HEK293T (cell line): ENCODE measurements around the gene MPEG1.

Experiments used
- CTCF ChIA-PET: fragments of 350-600 bp; formaldehyde crosslinking; extraction: SDS; loops from one replicate; lab custom pipeline; 2021; ENCODE audit warnings: antibody characterized with exemption, inconsistent platforms; lab: Yijun Ruan, JAX
- POLR2A ChIA-PET: fragments of 350-600 bp; formaldehyde crosslinking; extraction: SDS; loops from one replicate; lab custom pipeline; 2020; ENCODE audit warnings: antibody characterized with exemption, inconsistent platforms; lab: Yijun Ruan, JAX
- DNase-seq: peaks from one replicate; pipeline ENCODE4 v3.0.0; 2012; ENCODE audit warnings: mixed read lengths; ENCODE audit errors: extremely low spot score
- ARNT ChIP-seq: fragments of 450-650 bp; IDR thresholded peaks from 2 replicates; pipeline ENCODE4 v1.6.1; 2017; ENCODE audit warnings: mild to moderate bottlenecking
- BHLHE40 ChIP-seq: fragments of 450-650 bp; IDR thresholded peaks from 2 replicates; pipeline ENCODE4 v1.6.1; 2016; ENCODE audit warnings: mild to moderate bottlenecking, moderate library complexity, borderline replicate concordance
- CTBP1 ChIP-seq: fragments of 450-650 bp; IDR thresholded peaks from 2 replicates; pipeline ENCODE4 v1.6.1; 2016; ENCODE audit warnings: borderline replicate concordance
- ELF4 ChIP-seq: fragments of 450-650 bp; IDR thresholded peaks from 2 replicates; pipeline ENCODE4 v1.6.1; 2017; ENCODE audit warnings: antibody characterized with exemption
- FOXA1 ChIP-seq: fragments of 450-650 bp; IDR thresholded peaks from 2 replicates; pipeline ENCODE4 v1.6.1; 2016; ENCODE audit warnings: mild to moderate bottlenecking
- FOXK2 ChIP-seq: fragments of 450-650 bp; IDR thresholded peaks from 2 replicates; pipeline ENCODE4 v1.6.1; 2016; ENCODE audit warnings: mild to moderate bottlenecking
- FOXM1 ChIP-seq: fragments of 450-650 bp; IDR thresholded peaks from 2 replicates; pipeline ENCODE4 v1.6.1; 2017; ENCODE audit warnings: mild to moderate bottlenecking, borderline replicate concordance
- HDGF ChIP-seq: fragments of 450-650 bp; IDR thresholded peaks from 2 replicates; pipeline ENCODE4 v1.6.1; 2017; ENCODE audit warnings: antibody characterized with exemption, borderline replicate concordance
- L3MBTL2 ChIP-seq: fragments of 450-650 bp; conservative IDR thresholded peaks from 2 replicates; pipeline ENCODE4 v1.6.1; 2016; ENCODE audit warnings: mild to moderate bottlenecking
- LEF1 ChIP-seq: fragments of 450-650 bp; IDR thresholded peaks from 2 replicates; pipeline ENCODE4 v1.6.1; 2017; ENCODE audit warnings: mild to moderate bottlenecking, borderline replicate concordance
- NFRKB ChIP-seq: fragments of 450-650 bp; IDR thresholded peaks from 2 replicates; pipeline ENCODE4 v1.6.1; 2016; ENCODE audit warnings: mild to moderate bottlenecking, moderate library complexity
- SP1 ChIP-seq: fragments of 450-650 bp; IDR thresholded peaks from 2 replicates; pipeline ENCODE4 v1.6.1; 2017
- SUZ12 ChIP-seq: fragments of 450-650 bp; IDR thresholded peaks from 2 replicates; pipeline ENCODE4 v1.6.1; 2016; ENCODE audit warnings: mild to moderate bottlenecking
- TARDBP ChIP-seq: fragments of 450-650 bp; IDR thresholded peaks from 2 replicates; pipeline ENCODE4 v1.6.1; 2016
- ZNF384 ChIP-seq: fragments of 450-650 bp; IDR thresholded peaks from 2 replicates; pipeline ENCODE4 v1.6.1; 2016
- TF ChIP-seq, protein P1 (sequence below): fragments of 450-650 bp; IDR thresholded peaks from 2 replicates; pipeline ENCODE4 v1.6.1; 2016

Gene MPEG1

DNA sequence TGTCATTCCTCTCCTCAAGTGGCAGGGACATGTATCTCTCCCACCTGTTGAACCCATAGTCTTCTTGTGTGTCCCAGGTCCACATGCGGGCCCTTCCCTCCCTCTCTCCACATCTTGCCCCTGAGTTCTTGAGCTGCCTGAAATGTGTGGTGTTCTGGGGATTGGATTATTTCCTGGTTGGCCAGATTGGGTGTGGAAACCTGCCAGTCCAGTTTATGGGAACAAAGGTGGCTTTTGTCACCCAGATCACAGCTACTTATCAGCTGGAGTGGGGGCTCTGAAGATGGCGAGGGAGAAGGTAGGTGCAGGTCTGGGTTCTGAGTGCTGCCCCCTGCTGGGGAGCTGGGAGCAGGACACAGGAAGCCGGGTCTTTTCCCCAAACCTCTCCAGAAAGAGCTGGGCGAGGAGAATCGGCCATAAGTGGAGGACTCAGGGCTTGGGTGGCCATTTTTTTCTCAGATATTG lies 26.6 kb downstream of the MPEG1 start:
- DNase-seq, result peak; percentile 56
- ChIA-PET CTCF (interaction anchor here (0.6 to 2.4 kb wide), 7 partner anchors 9 to 232 kb away, joined by 3 to 13 read pairs (median 4); partner anchors contain the start of gene DTX4), POLR2A (no interaction called here)
- TF ChIP-seq FOXA1 (no peak), NFRKB (no peak), SUZ12 (no peak), SP1 (no peak), TARDBP (no peak), ARNT (no peak), HDGF (no peak), ZNF384 (no peak), L3MBTL2 (no peak), BHLHE40 (no peak), CTBP1 (no peak), FOXK2 (no peak), ELF4 (no peak), FOXM1 (no peak), LEF1 (no peak)
- TF ChIP-seq, protein P1, sequence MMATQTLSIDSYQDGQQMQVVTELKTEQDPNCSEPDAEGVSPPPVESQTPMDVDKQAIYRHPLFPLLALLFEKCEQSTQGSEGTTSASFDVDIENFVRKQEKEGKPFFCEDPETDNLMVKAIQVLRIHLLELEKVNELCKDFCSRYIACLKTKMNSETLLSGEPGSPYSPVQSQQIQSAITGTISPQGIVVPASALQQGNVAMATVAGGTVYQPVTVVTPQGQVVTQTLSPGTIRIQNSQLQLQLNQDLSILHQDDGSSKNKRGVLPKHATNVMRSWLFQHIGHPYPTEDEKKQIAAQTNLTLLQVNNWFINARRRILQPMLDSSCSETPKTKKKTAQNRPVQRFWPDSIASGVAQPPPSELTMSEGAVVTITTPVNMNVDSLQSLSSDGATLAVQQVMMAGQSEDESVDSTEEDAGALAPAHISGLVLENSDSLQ, result no peak

- no peak for TF ChIP-seq BHLHE40
- no peak for TF ChIP-seq CTBP1
- no peak for TF ChIP-seq SUZ12
- DNase-seq, result no peak
- POLR2A ChIA-PET, result no interaction called here
- CTCF ChIA-PET, result interaction anchor here (1.1 to 2.4 kb wide), 2 partner anchors 8 to 14 kb away, joined by 3 to 13 read pairs; partner anchors contain the start of gene DTX4
Measured at GRCh38 chr11:59185386-59185945, 27.3 kb downstream of the MPEG1 start.

GRCh38 chr11:59184691-59185339 lies 27.9 kb downstream of the MPEG1 start:
- POLR2A ChIA-PET, result no interaction called here
- CTCF ChIA-PET, result interaction anchor here (2.4 kb wide), 1 partner anchor 13 kb away, joined by 13 read pairs; the partner anchor contains the start of gene DTX4
- no peak for DNase-seq
- TF ChIP-seq HDGF (no peak), FOXM1 (no peak), BHLHE40 (no peak), ARNT (no peak), LEF1 (no peak), CTBP1 (no peak)
- TF ChIP-seq, protein P1, result no peak

DNA sequence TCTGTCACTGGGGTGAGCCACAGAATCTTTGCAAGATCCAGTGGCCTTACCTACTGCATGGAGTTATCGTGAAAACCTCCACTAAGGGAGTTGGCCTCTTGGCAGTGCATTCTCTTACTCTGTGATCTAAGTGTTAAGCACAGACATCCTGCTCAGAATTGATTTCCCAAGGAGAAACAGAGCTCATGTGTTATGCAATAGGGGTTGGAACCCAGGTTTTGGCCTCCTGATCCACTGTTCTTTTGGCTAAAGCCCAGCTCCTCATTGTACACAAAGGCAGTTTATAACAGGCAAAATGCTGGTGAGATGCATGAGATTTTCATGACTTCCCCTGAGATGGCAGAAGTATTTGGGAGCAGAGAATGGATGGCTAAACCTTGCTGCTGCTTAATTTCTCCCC lies 29.0 kb downstream of the MPEG1 start:
- ChIA-PET POLR2A (no interaction called here), CTCF (no interaction called here)
- no peak for TF ChIP-seq TARDBP
- no peak for TF ChIP-seq BHLHE40
- no peak for TF ChIP-seq L3MBTL2
- TF ChIP-seq ARNT, result no peak
- TF ChIP-seq ELF4, result no peak
- TF ChIP-seq ZNF384, result no peak
- no peak for TF ChIP-seq FOXK2
- no peak for TF ChIP-seq FOXM1
- TF ChIP-seq FOXA1, result no peak
- no peak for TF ChIP-seq HDGF
- TF ChIP-seq, protein P1, result no peak
- no peak for TF ChIP-seq LEF1
- no peak for TF ChIP-seq NFRKB
- DNase-seq, result no peak

- DNase-seq, result no peak
- POLR2A ChIA-PET, result no interaction called here
- TF ChIP-seq LEF1 (no peak), SP1 (no peak), ZNF384 (no peak), ARNT (no peak), HDGF (no peak), NFRKB (no peak), TARDBP (no peak), FOXM1 (no peak), L3MBTL2 (no peak), SUZ12 (no peak), FOXK2 (no peak), BHLHE40 (no peak), CTBP1 (no peak)
- CTCF ChIA-PET, result no interaction called here
Measured at GRCh38 chr11:59182457-59183151, 30.1 kb downstream of the MPEG1 start.
